Fibroblast of skin of left quadriceps (primary cell): ENCODE data around the gene LRRC75A.
"Not testable (repeated sequence)": the region's sequence is repeated elsewhere in the genome, so short reads cannot be mapped to it uniquely, and the experiment has no call there.

Experiments
- DNase-seq, 2 experiments: peaks; one replicate each; pipeline ENCODE4 v3.0.0-alpha.2; 2013; ENCODE audit warnings: low read depth in 2 of 2

Gene LRRC75A

DNA sequence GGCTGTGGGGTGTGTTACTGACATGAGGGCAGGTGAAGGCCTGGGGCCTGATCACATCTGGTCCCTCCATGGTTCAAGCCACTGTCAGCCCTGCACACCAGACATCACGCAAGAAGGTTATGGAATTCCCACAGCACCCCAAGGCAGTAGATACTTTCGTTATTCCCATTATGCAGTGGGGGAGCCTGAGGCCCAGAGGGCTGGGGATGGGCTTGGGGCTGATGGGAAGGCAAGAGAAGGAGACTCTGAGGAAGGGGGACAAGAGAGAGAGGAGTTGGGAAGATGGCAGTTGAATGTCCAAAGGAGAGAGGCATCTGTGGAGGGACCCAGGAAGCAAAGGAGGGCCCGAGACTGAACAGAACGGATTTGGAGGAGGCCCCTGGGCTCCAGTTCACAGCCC is 42.0 kb downstream of the LRRC75A start:
- DNase-seq: no peak

DNA sequence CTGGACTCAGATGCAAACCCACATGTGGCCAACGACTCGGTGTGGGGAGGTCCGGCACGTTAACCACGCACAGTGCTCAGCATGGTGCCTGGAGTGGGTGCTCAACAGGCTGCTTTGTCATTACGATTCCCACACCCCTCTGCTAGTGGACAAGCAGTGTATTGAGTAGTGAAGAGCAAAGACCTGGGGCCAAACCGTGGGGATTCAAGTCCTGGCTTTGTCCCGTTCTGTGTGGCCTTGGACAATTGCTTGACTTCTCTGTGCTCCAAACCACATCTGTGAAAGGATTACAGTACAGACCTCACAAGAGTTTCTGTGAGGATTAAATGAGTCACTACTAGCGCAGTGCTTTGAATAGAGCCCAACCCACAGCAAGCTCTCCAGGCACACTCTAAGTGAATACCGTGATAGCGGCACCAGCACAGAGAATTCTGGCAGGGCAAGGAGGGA is 42.8 kb downstream of the LRRC75A start:
- DNase-seq: no peak

DNA sequence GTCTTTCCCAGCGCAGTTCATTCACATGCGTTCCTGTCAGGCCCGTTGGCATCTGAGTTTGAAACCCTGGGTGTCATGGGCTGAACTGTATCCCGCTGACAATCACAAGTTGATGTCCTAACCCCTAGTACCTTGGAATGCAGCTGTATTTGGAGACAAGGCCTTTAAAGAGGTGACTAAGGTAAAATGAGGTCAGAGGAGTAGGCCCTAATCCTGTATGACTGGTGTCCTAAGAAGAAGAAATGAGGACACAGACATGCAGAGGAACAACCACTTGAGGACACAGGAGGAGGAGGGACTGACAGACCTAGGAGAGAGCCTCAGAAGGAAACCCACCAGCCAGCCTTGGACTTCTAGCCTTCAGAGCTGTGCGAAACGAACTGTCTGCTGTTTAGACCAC is 43.5 kb downstream of the LRRC75A start:
- no peak for DNase-seq

DNA sequence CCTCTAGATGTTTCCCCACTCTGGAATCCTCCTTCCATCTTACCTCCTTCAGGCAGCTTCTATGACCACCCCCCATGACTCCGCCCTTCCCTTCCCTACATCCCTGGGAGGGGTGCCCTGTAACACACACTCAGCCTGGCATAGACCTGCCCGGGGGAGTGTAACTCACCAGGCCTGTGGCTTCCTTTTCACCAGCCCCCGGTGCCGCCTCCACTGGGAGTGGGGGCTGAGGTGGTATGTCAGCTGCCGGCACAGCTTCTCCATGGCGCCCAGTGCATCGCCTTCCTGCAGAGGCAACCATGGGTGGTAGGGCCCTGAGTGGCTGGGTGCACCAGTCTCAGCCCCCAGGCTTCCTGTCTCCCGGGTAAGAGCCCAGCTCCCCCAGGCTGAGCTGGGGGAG is 44.3 kb downstream of the LRRC75A start:
- no peak for DNase-seq

DNA sequence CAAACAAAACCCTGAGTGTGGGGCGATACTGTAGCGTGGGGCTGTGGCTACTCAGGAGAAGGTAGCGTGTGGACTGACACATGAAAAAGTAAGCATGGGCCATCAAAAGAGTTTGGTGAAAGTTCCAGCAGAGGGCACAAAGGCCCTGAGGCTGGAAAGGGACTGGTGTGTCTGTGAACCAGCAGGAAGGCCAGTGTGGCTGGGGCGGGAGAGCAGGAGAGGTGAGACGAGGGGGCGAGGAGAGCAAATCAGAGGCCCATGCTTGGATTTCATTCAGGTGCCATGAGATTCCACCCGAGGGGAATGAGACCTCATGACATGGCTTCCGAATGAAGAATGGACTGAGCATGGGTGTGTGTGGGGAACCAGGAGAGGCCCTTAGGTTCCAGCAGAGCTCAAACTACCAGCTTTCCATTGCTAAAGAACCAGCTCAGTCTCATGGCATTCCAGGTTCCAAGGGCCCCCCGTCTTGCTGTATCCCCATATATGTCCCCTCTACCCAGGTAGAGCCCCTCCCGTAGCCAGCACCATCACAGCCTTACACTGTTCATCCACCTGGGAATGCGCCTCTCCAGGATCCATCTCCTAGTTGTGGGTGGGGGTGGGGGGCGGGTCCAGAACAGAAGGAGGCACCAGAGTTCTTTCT is 45.5 kb downstream of the LRRC75A start:
- no peak for DNase-seq

DNA sequence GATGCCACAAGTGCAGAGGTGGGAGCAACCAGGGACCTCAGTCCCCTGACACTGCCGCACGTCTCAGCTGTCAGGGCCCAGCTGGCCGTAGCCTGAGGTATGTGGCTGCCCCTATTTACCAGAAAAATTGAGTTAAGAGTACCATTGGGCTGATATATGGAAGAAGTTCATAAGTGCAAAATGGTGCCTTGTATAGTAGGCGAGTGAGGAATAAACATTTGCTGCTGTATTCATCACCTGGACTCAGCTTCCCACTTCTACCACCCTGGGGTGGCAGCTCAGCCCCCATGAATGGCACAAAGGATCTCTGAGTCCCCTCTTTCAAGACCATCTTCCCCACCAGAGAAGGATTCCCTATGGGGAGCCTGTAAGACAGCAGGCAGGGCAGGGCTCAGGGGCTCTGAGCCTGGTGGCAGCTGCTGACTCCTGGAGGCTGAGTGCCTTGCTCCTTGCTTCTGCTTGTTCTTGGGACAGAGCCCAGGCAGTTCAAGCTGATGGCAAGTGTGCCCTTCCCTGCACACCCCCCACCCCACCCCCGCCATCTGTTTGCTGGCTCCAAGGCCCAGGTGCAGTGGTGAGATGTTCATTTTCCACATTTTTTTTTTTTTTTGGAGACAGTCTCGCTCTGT is 47.6 kb downstream of the LRRC75A start:
- no peak for DNase-seq

DNA sequence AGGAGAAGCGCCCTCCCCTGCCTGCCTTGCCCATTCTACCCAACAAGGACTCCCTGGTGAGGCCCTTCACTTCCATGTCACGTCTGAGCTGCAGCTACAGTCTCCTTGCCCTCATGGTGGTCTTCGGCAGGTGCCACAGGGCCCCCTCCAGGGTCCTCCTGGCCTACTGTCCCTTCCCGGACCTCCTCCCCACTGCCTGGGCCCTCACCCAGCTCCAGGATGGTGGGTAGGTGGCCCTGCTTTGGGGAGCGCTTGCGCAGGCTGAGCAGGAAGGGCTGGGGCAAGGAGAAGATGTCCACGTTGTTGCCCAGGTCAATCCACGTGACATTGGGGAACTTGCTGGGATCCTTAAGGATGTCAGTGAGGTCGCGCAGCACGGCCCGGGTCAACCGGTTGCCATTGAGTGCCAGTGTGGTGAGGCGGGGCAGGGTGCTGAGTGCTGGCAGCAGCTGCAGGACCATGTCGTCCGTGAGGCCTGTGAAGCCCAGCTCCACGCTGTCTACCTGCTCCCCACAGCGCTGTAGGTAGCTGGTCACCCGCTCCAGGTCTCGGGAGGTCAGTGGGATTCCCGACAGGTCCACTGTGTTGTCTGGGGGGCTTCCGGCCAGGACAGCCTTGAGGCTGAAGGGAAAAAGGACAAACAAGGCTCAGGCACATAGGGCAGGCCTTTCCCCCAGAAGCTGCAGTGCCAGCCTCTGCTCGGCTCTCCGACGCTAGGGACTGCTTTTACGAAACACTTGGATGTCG is 48.3 kb downstream of the LRRC75A start:
- no peak for DNase-seq

DNA sequence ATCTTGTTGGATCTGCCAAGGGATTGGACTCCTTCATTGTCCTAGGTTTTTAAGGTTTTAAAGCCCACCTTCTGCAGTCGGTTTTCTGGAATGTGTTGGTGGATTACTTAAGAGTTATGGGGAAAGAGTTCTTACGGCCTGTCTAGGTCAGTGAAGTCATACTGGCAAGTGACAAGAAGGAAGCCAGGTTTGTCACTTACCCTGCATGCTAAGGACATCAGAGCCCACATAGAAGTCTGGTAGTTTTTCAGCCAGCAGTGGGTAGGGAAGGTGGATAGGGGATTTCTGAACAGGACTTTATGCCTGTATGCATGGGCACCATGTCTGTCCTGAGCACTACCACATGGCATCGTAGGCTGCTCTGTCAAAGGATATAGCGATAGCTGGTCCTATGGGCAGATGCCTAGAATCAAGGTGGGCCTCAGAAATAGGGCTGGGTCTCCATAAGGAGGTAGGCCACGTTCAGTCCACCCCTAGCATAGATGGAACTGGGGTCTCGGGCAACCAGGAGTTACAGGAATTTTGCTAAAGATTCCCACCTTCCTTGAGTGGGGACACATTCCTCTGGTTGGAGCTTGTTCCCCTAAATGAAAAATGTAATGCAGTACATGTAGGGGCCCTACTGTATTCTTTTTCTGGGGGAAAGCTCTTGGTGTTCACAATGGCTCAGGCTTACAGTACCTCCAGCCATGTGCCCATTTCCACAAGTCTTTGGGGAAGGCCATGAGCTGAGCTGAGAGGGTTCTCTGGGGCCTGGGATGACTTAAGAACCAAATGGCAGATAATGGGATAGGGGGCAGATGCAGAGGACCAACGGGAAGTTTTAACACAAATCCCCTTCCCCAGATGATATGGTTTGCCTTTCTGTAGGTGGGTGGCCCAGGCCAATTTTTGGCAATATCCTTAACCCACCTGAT is 49.1 kb downstream of the LRRC75A start:
- DNase-seq: no peak

DNA sequence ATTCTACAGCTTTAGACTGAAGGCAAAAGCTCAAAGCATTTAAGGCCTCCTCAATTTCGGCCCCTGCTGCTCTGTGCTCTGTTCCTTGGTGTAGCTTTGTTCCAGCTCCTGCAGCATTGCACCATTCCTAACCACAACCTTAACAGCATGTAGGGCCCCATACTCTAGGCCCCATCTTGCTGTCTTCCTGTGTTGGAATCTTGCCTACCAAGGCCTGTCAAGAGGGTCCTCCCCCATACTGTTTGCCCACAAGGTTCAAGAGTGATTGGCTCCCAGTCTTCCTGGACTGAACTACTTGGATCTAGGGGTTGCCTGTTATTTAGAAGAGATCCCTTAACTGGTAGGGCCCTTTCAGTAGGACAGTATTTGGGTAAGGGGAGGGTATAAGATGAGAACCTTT is 49.9 kb downstream of the LRRC75A start:
- no peak for DNase-seq

DNA sequence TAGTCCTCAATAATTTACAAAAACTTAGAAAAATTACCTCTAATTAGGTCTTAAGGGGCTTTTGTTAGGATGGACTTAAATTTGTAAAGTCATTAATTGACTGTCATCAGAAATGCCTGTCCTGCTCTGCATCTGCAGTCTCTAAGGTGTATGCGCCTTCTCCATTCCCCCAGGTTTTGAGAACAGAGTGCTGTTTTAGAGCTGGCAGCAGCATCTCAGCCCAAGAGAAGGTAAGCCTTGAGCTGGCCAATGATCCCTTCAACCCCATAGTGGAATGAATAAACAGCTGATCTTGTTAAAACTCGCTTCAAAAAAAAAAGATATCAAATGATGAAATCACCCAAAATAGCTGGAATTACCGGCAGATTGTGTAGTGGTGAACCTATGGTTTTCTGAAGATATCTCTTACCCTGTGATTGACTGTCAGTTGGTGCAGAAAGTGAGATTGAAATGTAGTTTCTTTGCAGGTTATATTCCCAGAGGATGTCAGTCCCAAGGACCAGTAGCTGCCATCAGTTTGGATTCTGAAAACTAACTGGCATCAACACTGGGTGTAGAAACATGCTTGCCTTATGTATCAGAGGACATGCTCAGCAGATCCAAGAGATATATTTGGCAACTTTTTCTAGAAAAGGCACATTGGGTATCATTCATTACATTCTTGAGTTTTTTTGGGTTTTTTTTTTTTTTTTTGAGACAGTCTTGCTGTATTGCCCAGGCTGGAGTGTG is 50.9 kb downstream of the LRRC75A start:
- DNase-seq: no peak

DNA sequence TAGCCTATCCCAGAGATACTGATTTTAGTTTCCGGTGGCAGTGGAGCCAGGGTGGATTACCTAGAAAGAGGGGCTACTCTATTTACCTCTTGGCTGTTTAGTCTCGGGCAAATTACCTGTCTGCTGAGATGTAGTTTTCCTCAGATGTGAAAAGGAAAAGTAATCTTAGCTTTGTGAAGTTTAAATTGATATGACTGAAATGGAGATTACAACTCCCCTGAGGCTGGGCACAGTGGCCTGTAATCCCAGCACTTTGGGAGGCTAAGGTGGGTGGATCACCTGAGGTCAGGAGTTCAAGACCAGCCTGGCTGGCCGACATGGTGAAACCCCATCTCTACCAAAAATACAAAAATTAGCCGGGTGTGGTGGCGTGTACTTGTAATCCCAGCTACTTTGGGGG is 51.6 kb downstream of the LRRC75A start:
- DNase-seq: not testable (repeated sequence)

DNA sequence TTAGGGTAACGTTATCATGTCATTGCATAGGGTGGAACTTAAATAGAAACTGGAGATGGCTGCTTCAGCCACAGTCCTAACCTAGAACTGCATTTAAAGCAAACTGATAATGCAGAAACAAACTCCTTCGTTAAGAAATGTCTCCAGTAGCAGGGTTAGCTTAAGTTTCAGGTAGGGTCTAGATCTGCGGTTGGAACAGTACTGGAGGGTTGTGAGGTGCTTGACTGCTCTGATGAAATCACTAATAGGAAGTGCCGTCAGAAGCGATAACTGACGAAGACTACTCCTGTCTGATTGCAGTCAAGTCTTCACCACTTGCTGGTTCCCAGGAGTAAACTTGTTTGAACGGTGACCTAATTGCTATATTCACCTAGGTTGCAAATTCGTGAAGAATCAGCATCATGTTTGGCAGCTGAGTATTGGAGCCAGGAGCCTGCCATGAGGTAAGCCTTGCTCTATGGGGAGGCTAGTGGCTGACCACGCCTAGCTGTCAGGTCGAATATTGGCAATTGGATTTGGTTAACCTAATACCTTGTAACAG is 52.1 kb downstream of the LRRC75A start:
- no peak for DNase-seq

DNA sequence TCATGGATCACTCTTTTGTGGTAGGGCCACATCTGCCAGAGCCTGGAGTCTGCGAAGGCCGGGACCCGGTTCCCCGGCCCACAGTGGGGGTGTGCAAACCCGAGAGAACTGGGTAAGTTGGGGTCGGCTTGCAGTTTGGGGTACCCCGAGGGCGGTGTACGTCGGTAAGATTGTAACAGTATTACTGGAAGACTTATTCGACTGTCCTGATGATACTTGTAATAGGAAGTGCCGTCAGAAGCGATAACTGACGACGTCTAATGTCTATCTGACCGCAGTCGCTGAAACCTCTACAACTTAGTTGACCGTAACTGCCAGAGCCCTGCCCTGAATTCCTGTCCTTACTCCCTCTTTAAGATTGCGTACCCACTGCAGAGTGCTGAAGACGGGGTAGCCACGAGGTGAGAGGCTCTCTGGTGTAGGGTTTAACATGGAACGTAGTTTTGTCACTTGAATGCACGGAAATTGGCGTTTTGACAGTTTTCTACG is 52.6 kb downstream of the LRRC75A start:
- no peak for DNase-seq

DNA sequence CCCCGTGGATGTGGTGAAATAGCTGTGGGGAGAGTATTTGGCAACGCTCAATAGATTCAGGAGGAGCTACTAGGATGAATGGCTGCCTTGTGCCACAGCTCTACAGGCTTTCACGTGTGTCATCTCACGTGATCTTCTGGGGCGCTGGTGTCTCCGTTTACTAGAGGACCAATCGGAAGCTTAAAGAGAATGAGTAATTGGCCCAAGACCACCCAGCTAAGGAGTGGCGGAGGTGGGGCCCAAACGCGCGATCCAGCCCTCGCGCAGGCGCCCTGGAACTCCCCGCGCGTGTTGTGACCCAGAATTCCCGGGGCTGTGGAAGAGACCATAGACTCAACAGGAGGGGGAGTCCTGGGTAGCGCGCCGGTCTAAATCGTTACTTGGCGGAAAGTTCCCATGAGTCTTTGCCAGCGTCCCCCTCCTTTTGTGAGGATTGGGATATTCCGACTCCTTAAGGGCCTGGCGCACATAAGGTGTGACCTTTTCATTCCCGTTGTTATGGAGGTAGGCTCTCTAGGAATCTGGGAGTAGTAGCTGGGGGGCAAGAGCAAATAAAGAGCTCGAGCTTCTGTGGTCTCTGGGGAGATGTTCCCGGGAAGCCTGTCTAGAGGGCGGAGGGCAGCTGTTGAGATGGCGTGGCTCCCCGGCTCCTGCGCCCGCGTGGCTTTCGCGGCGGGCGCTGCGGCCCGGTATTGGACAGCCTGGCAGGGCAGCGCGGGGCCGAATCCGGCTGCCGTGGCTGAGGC is 53.3 kb downstream of the LRRC75A start:
- peak; percentile 99 to 100 for DNase-seq

DNA sequence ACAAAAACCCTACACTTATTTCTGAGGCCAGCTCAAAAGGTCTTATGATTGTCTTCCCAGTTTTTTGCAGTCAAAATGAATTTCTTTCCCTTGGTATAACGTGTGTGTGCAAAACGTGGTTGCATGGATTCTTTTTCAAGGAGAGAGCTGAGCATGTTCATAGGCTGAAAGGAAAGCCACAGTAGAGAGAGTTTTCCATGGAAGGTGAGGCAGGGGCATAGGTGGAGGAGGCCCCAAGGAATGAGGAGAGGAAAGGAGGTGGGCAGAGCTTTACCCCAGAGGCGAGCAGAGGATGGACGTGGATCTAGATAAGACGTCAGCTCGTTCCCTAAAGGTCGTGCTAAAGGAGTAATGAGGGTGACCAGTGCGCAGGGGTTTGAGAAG is 53.8 kb downstream of the LRRC75A start:
- DNase-seq: no peak

DNA sequence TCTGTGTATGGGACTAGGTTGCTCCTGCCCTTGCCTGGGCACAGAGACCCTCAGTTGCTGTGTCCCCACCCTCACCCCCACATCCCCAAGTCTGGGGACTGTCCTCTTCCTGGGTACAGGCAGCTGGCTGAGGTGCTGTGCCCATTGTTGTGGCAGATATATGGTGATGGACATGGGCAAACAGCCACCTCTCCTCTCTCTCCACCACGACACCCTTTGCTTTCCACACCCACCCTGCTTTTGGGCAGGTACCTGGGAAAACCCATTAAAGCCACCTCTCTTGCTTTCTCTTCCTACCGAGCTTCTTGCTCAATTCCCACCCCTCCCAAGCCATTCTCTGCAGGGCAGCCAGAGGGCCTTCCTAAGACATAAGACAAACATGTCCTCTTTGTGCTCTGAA is 54.9 kb downstream of the LRRC75A start:
- no peak for DNase-seq

DNA sequence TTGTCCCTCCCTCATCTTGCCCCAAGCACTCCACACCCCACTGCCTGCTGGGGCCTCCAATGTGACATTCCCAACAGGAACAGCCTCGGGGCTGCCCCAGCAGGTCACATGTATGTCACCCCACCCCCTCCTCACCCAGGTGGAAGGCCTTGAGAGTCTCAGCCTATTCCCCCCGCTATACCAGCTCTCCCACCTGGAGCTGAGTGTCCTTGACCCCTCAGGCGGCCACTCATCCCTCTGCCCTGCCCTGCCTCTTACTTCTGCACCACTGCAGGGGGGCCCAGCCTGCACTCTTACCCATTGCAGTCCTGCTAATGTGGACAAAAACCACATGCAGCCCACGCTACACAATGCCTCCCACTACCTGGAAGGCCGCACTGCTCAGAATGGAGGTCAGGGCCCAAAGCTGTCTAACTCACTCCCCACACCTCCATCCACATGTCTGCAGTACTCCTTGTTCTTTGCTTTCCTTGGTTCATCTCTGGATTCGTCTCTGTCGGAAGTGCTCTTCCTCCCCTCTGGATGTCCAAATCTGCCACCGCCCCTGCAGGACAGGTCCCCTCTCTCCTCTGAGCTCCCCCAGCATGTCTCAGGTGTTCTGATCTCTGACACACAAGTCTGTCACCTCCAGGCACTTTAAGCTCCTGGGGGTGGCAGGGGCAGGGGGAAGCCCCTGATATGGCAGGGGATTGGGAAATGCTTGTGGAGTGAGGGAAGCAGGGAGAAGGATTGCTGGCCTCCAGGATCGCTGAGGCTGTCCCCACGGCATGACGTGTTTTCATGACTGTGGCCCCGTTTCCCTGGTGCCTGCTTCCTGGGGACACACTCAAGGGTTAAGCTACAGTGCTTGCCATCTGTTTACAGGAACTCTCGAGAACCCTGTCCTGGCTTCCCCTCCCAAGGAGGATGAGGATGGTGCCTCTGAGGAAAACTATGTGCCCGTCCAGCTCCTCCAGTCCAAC is 55.8 kb downstream of the LRRC75A start:
- no peak for DNase-seq

DNA sequence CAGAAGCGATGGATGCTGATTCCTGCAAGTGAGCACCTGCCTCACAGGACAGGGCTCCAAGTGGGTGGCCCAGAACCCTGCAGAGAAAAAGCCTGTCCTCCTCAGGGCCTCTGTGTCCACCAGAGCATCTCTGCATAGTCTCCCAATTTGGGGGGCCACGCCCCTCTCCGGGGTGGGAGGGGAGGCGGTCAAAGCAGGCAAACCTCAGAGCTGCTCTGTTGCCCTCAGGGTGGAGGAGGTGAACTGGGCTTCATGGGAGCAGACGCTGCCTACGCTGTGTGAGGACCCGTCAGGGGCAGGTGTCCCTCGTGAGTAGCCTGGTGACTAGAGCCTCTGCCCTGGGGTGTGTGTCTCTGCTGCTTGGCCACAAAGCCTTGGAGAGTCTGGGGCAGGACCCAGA is 57.3 kb downstream of the LRRC75A start:
- no peak for DNase-seq

DNA sequence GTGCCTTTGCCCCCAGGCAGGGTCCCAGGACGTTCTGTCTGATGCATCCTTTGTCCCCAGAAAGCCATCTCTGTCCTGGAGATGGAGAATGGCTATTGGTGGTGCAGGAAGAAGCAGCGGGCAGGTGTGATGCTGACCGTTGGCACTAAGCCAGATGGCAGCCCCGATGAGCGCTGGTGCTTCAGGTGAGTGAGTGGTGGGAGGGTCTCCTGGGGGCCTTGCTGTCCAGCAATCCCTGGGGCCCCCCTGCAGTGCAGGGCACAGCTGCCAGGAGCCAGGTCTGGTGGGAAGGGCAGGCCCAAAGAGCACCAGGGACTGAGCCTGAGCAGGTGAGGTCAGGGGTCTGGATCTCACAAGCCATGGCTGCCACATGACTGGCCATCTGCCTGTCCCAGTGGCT is 58.5 kb downstream of the LRRC75A start:
- DNase-seq: no peak
